Upper lobe of left lung (tissue), 4 donors: ENCODE data around the gene OPN5.

Experiments used
- EP300 ChIP-seq, 4 donors: sonication (generic); formaldehyde crosslinking; IDR thresholded peaks; one replicate each; pipeline ENCODE4 v1.5.1; 2017; ENCODE audit warnings: antibody characterized with exemption in 4 of 4, control low read depth in 2 of 4
- POLR2AphosphoS5 ChIP-seq, 2 donors: sonication (generic); formaldehyde crosslinking; IDR thresholded peaks; one replicate each; pipeline ENCODE4 v1.5.1; 2017; ENCODE audit warnings: antibody characterized with exemption in 2 of 2
- TF ChIP-seq, protein P1 (sequence below), 6 experiments: fragments of 450-650 bp in 4 of 6; fragments of 200-600 bp in 2 of 6; sonication (generic) in 2 of 6; IDR thresholded peaks; one replicate each; pipeline ENCODE4 v1.5.1; 2016 to 2019; ENCODE audit warnings: antibody characterized with exemption in 6 of 6

DNA sequence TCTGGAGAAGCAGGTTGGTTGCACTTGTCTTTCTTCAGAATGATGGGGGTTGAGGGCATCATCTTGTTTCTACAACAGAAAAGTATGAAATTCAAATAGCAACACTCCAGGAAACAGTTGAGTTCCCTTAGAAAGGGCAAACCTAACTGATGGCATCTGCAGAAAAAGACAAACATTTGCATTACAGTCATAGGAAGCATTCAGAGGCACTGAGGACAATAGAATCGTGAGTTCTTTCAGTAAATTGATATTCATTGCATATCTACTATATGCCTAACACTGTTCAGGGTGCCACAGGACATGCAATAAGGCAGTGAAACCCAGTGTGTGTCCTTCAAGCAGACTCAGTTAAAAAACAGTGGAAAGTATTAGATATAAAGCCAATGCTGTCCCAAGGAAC, 41.1 kb upstream of the OPN5 start:
- TF ChIP-seq POLR2AphosphoS5 (IDR thresholded peaks at IDR 0.05) (no peak), EP300 (IDR thresholded peaks at IDR 0.05) (no peak)
- TF ChIP-seq, protein P1, sequence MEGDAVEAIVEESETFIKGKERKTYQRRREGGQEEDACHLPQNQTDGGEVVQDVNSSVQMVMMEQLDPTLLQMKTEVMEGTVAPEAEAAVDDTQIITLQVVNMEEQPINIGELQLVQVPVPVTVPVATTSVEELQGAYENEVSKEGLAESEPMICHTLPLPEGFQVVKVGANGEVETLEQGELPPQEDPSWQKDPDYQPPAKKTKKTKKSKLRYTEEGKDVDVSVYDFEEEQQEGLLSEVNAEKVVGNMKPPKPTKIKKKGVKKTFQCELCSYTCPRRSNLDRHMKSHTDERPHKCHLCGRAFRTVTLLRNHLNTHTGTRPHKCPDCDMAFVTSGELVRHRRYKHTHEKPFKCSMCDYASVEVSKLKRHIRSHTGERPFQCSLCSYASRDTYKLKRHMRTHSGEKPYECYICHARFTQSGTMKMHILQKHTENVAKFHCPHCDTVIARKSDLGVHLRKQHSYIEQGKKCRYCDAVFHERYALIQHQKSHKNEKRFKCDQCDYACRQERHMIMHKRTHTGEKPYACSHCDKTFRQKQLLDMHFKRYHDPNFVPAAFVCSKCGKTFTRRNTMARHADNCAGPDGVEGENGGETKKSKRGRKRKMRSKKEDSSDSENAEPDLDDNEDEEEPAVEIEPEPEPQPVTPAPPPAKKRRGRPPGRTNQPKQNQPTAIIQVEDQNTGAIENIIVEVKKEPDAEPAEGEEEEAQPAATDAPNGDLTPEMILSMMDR (IDR thresholded peaks at IDR 0.05), result no peak
